Sigmoid colon (tissue), 7 donors: ENCODE measurements around the gene NPLOC4. TPM values are rescaled to one million over a fixed set of nuclear protein-coding genes. Genes with fewer than 3 reads are reported as not detected.

Source experiments
- DNase-seq: peaks from one replicate; pipeline ENCODE4 v3.0.0-alpha.2; 2019
- H3K27ac ChIP-seq, 4 donors: fragments of 200-600 bp; sonication (generic); one replicate each; pipeline ENCODE4 v1.5.1; 2016 to 2019; ENCODE audit warnings: mild to moderate bottlenecking in 1 of 4
- H3K27me3 ChIP-seq, 3 donors: fragments of 200-600 bp; sonication (generic); one replicate each; pipeline ENCODE4 v1.5.1; 2019; ENCODE audit warnings: mild to moderate bottlenecking in 1 of 3
- H3K36me3 ChIP-seq, 4 donors: fragments of 200-600 bp; sonication (generic); one replicate each; pipeline ENCODE4 v1.5.1; 2016 to 2019
- H3K4me1 ChIP-seq, 4 donors: fragments of 200-600 bp; sonication (generic); one replicate each; pipeline ENCODE4 v1.5.1; 2017 to 2019
- H3K4me3 ChIP-seq, 4 donors: fragments of 200-600 bp; sonication (generic); one replicate each; pipeline ENCODE4 v1.5.1; 2017 to 2019; ENCODE audit warnings: mild to moderate bottlenecking in 2 of 4, moderate library complexity in 1 of 4
- H3K9me3 ChIP-seq, 4 donors: fragments of 200-600 bp in 3 of 4; sonication (generic) in 3 of 4; one replicate each; pipeline versions ENCODE4 v1.5.1 to v1.6.1; 2013 to 2019
- CTCF ChIP-seq, 4 experiments: fragments of 450-650 bp in 3 of 4; fragments of 200-600 bp in 1 of 4; IDR thresholded peaks; one replicate each; pipeline ENCODE4 v1.5.1; 2016 to 2019; ENCODE audit warnings: antibody characterized with exemption in 4 of 4, mild to moderate bottlenecking in 3 of 4, moderate library complexity in 2 of 4
- EP300 ChIP-seq, 4 donors: sonication (generic); formaldehyde crosslinking; IDR thresholded peaks; one replicate each; pipeline ENCODE4 v1.6.1; 2017; ENCODE audit warnings: antibody characterized with exemption in 4 of 4
- POLR2A ChIP-seq, 2 donors: fragments of 450-650 bp; IDR thresholded peaks; one replicate each; pipeline ENCODE4 v1.6.1; 2016; ENCODE audit warnings: antibody characterized with exemption in 2 of 2, mild to moderate bottlenecking in 2 of 2, moderate library complexity in 2 of 2
- POLR2AphosphoS5 ChIP-seq, 4 donors: sonication (generic); formaldehyde crosslinking; IDR thresholded peaks; one replicate each; pipeline ENCODE4 v1.6.1; 2017; ENCODE audit warnings: antibody characterized with exemption in 4 of 4
- WGBS, 2 donors: extraction: QIAGEN DNeasy Blood & Tissue Kit; methylation state at CpG; one replicate each; pipeline ENCODE4 v1.1.7; 2013; 5-methylcytosine and 5-hydroxymethylcytosine counted together
- intact Hi-C: fragments of 100-400 bp; cut with DNase I; formaldehyde crosslinking; loops from one replicate; pipeline ENCODE4 v1.15.1; 2023
- polyA plus RNA-seq, 3 donors: library from polyadenylated mRNA; stranded (reverse); fragments of 200-250 nt; gene quantifications; one replicate each; pipeline ENCODE4 v1.2.3, GENCODE V29; 2013
- total RNA-seq, 4 donors: library from RNA; depleted of rRNA; stranded (reverse); fragments of >200 nt; gene quantifications; one replicate each; pipeline ENCODE4 v1.1.0, GENCODE V29; 2016
- donor health status: healthy with polysubstance abuse.
- donor health status: Bipolar disorder and iron deficiency.
- donor health status: healthy.

Gene NPLOC4
- total and polyA plus RNA-seq, 7 donors, result 19.8 to 59.7 (median 51.7) TPM

DNA sequence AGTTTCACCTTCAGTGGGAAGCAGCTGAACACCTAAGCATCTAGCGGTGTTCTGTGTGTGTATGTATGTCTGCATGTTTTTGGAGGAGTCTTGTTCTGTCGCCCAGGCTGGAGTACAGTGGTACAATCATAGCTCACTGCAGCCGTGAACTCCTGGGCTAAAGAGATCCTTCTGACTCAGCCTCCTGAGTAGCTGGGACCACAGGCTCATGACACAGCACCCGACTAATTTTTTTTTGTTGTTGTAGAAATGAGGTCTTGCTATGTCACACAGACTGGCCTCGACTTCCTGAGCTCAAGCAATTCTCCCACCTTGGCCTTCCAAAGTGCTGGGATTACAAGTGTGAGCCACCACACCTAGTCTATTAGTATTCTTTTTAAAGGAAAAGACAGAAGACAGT, 54.6 kb downstream of the NPLOC4 start:
- no peaks in the 10 kb centered on the region for H3K27me3 ChIP-seq

DNA sequence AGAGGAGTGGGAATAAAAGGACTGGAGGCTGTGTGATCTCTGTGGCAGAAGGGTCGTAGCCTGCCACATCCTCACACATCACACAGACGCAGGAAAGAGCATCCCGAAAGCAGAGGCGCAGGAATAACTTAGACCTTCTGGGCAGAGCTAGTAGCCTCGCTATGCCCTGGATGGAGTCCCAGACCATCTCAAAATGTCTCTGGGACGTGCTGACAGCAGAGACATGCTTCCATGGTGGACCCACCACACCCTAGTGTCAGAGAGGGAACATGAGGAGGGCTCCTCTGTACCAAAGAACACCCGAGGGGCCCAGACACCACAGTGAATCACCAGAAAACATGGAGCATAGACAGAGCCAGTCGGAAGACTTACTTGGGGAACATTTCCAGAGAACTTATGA, 55.2 kb downstream of the NPLOC4 start:
- Histone ChIP-seq H3K27me3 (no peaks in the 10 kb centered on the region), H3K9me3 (no peaks in the 10 kb centered on the region), H3K4me1 (peaks cover 0 to 12% (median 10%) of the 10 kb centered on the region in 4 donors), H3K36me3 (peaks cover 0 to 85% (median 29%) of the 10 kb centered on the region in 4 donors), H3K4me3 (no peak overlapping the region), H3K27ac (no peak overlapping the region)
- WGBS, 2 donors, result 91 to 97% methylated on average over 8 of the region's 8 CpGs
- TF ChIP-seq POLR2AphosphoS5 (IDR thresholded peaks at IDR 0.05), result no peak
- no peak for TF ChIP-seq CTCF (IDR thresholded peaks at IDR 0.05)
- no peak for TF ChIP-seq EP300 (IDR thresholded peaks at IDR 0.05)
- TF ChIP-seq POLR2A (IDR thresholded peaks at IDR 0.05), result no peak
- DNase-seq, result no peak
- intact Hi-C loops, result no loop called here

More for the DNA sequence above, 54.6 kb downstream of the NPLOC4 start:
- 85 to 88% methylated on average over 5 of the region's 5 CpGs for WGBS, 2 donors
- peaks cover 0 to 6% (median 4%) of the 10 kb centered on the region in 4 donors for H3K4me1 ChIP-seq
- intact Hi-C loops, result no loop called here
- no peak overlapping the region for H3K4me3 ChIP-seq
- no peak for DNase-seq
- H3K27ac ChIP-seq, result no peak overlapping the region
- TF ChIP-seq POLR2AphosphoS5 (IDR thresholded peaks at IDR 0.05), result no peak
- no peak for TF ChIP-seq CTCF (IDR thresholded peaks at IDR 0.05)
- TF ChIP-seq POLR2A (IDR thresholded peaks at IDR 0.05), result no peak
- TF ChIP-seq EP300 (IDR thresholded peaks at IDR 0.05), result no peak
- H3K9me3 ChIP-seq, result no peaks in the 10 kb centered on the region
- H3K36me3 ChIP-seq, result peaks cover 0 to 91% (median 29%) of the 10 kb centered on the region in 4 donors

DNA sequence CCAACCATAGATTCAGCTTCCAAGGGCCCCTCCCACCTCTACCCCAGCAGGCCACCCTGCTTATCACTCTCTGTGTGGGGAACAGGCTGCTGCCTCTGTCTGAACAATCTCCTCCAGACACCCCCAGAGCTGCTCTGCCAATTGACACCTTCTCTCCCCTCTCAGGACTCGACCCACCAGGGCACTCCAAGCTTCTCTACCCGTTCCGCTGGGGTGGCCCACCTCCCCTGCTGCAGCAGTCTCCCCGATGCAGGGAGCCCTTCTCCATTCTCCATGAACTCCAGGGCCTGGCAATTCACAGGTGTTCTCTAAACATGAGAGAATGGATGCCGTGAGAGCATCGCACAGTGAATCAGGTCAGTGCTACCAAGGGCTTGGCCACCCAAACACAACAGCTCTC, 56.4 kb downstream of the NPLOC4 start:
- intact Hi-C loops, result no loop called here
- peaks cover 0 to 79% (median 23%) of the 10 kb centered on the region in 4 donors for H3K36me3 ChIP-seq
- TF ChIP-seq POLR2A (IDR thresholded peaks at IDR 0.05), result no peak
- no peak for TF ChIP-seq POLR2AphosphoS5 (IDR thresholded peaks at IDR 0.05)
- no peak for TF ChIP-seq CTCF (IDR thresholded peaks at IDR 0.05)
- no peak for TF ChIP-seq EP300 (IDR thresholded peaks at IDR 0.05)
- WGBS, 2 donors, result 95 to 96% methylated on average over 6 of the region's 6 CpGs
- no peak overlapping the region for H3K4me3 ChIP-seq
- H3K27ac ChIP-seq, result no peak overlapping the region
- H3K4me1 ChIP-seq, result peaks cover 0 to 25% (median 21%) of the 10 kb centered on the region in 4 donors
- H3K9me3 ChIP-seq, result no peaks in the 10 kb centered on the region
- H3K27me3 ChIP-seq, result no peaks in the 10 kb centered on the region
- DNase-seq, result no peak

- peaks cover 0 to 26% (median 21%) of the 10 kb centered on the region in 4 donors for H3K4me1 ChIP-seq
- no peak for TF ChIP-seq CTCF (IDR thresholded peaks at IDR 0.05)
- TF ChIP-seq POLR2A (IDR thresholded peaks at IDR 0.05), result no peak
- no peak for TF ChIP-seq EP300 (IDR thresholded peaks at IDR 0.05)
- no peak for TF ChIP-seq POLR2AphosphoS5 (IDR thresholded peaks at IDR 0.05)
- intact Hi-C loops, result no loop called here
- no peaks in the 10 kb centered on the region for H3K27me3 ChIP-seq
- H3K36me3 ChIP-seq, result peaks cover 0 to 76% (median 20%) of the 10 kb centered on the region in 4 donors
- no peak for DNase-seq
- no peak overlapping the region for H3K27ac ChIP-seq
- 96 to 97% methylated on average over 10 of the region's 10 CpGs for WGBS, 2 donors
- no peaks in the 10 kb centered on the region for H3K9me3 ChIP-seq
- H3K4me3 ChIP-seq, result no peak overlapping the region
Observed at GRCh38 chr17:81579821-81580321, 57.0 kb downstream of the NPLOC4 start.

- no peak for TF ChIP-seq POLR2A (IDR thresholded peaks at IDR 0.05)
- TF ChIP-seq CTCF (IDR thresholded peaks at IDR 0.05), result no peak
- no peak for TF ChIP-seq EP300 (IDR thresholded peaks at IDR 0.05)
- TF ChIP-seq POLR2AphosphoS5 (IDR thresholded peaks at IDR 0.05), result no peak
- no peak for DNase-seq
- H3K4me1 ChIP-seq, result peaks cover 0 to 28% (median 21%) of the 10 kb centered on the region in 4 donors
Observed at GRCh38 chr17:81579298-81579697, 57.6 kb downstream of the NPLOC4 start.

More at GRCh38 chr17:81579298-81579697, 57.6 kb downstream of the NPLOC4 start:
- Histone ChIP-seq H3K27me3 (no peaks in the 10 kb centered on the region), H3K27ac (no peak overlapping the region), H3K9me3 (no peaks in the 10 kb centered on the region), H3K4me3 (no peak overlapping the region), H3K36me3 (peaks cover 0 to 70% (median 22%) of the 10 kb centered on the region in 4 donors)
- intact Hi-C loops, result no loop called here
- WGBS, 2 donors, result 88 to 95% methylated on average over 6 of the region's 6 CpGs
